ENCODE data around the gene THY1. TPM values are rescaled to one million over a fixed set of nuclear protein-coding genes. Genes with fewer than 3 reads are reported as not detected.
A peak's percentile ranks its signal among the peaks of the same experiment; 100 is the strongest.

The THY1 gene
- total RNA-seq, 1 donor from 2014 or later = 33.4 TPM

DNA sequence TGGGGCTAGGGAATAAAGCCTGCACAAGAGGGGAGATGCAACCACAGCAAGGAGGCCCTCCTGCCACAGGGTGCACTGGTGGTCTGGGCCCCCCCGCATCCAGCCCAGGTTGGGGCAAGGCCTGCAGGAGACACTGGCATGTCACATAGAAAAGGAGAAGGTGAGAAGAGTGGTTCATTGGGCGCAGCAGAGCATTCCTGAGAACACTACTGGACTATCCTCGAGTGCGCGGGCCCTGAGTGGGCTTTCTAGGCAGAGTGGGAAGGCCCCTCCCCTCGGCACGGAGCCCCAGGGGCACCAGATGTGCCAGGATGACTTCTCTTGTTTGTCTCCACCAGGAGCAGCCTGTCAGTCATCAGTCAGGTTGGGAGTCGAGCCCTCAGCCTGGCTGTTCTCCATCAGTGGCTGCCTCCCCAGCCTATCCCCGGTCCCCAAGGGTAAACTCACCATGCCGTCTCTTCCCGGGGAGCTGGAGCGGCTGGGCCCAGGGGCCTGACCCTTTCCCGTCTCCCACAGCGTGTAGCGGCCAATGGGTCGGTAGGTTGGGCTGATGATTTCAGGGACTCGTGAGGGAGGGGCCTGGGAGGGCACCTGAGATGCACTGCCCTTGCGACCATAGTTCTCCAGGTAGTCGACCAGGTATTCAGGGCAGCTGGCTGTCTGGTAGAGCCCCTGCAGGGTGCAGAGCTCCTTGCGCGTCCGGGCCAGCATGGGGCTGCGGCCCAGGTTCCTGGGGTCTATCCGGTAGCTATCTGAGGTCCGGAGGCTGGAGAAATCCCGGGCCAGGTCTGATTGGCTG, 50.5 kb downstream of the THY1 start:
- peak; percentile 84 for DNase-seq (ENCODE audit: low spot score)

- DNase-seq (ENCODE audit: low spot score) = no peak
Observed at GRCh38 chr11:119371778-119372182, 51.2 kb downstream of the THY1 start.

GRCh38 chr11:119371067-119371601, 51.8 kb downstream of the THY1 start:
- DNase-seq (ENCODE audit: low spot score) = peak; percentile 62

DNA sequence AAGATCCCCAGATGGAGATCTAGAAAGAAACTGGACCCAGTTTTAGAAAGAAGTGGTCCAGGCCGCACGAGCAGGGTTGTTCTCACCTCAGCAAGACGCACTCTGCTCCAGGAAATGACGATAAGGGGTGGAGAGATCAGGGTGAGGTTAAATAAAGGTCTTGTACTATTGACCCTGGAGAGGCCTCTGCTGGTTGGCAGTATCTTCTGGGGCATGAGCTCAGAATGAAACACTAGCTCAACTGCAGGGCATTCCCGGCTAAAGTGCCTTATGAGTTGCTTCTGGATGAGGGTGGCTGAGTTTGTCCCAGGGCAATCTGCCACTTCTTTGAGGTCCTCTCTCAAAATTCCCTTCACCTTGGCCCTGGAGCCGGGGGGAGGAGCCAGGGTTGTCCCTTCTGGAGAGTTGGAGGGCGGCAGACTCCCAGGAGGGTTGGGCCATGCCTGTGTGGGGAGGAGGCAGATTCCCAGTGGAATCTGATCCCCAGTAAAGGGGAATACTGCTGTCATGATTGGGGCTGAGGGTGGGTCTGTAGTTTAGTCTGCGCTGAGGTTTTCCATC, 52.4 kb downstream of the THY1 start:
- peak; percentile 86 for DNase-seq (ENCODE audit: low spot score)

GRCh38 chr11:119369132-119369925, 53.6 kb downstream of the THY1 start:
- peak; percentile 55 for DNase-seq (ENCODE audit: low spot score)

DNA sequence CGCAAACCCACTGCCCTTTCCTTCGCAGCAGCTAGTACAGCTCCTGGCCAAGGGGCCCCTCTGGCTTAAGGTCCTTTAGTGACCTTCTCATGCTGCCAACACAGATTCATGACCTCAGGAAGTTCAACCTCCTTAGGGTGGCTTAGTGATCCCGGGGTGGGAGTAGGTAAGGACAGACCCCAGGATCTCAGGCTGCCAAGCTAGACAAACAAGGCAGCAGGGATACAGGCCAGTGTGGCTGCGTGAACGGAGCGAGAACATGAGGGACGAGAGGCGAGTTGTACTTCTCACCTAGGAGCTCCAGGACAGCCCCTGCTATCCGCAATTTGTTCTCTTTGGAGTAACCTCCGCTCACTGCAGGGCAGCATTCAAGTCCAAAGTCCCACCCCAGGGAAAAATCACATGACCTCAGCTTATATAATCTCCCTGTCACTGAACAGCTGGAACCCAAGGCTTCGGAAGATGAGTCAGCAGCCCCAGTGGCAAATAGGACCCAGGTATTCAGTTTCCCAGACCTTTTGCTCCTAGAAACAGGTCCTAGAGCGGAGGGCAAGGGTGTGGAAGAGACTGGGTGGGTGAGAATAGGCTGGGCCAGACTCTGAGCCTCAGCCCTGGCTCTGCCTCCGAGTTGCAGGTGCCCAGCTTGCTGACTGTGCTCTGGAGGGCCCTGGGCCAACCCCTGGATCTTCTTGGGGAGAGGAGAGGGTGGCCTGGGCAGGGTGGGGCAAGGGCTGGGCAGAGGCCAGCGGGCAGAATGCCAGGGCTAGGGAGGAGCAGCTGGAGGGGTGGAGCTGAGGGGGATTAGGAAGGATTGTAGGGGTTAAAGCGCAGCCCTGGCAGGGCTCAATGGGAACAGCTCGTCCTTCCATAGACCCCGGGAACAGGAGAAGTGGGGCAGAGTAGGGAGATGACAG, 54.6 kb downstream of the THY1 start:
- DNase-seq (ENCODE audit: low spot score) = no peak

DNA sequence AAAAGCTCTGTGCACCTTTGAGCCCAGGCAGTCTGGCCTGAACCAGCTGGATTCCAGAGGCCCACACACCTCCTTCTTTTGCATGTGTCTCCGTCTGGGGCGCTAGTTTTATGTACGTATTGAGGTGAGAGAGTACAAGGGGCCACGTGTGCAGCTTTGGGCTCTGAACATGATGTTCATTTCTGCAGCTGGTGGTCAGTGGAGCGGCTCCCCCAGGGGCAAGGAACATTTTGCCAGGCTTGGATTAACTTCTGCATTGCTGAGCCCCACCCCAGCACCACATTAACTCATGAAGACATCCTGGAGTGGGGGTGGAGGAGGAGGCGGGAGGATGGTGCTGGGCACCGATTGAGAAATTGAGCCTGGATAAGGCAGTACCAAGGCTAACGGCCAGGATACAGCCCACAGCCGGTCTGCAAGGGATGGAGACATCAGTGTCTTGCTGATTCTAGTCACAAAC, 55.3 kb downstream of the THY1 start:
- no peak for DNase-seq (ENCODE audit: low spot score)

Other genes starting within 250 kb of the THY1 start
- gene NHERF4, start 237.7 kb downstream of the THY1 start, total RNA-seq = not detected
- gene CBL, start 216.8 kb downstream of the THY1 start, total RNA-seq = 30.4 TPM
- 550 TPM for gene MCAM, start 106.0 kb downstream of the THY1 start, total RNA-seq
- gene RNF26, start 88.6 kb downstream of the THY1 start, total RNA-seq = 20.6 TPM
- gene C1QTNF5, start 82.3 kb downstream of the THY1 start, total RNA-seq = 52.9 TPM
- not detected for gene MFRP, start 76.5 kb downstream of the THY1 start, total RNA-seq
- 4.2 TPM for gene USP2, start 41.5 kb downstream of the THY1 start, total RNA-seq

All from mesenteric fat pad (tissue), 1 donor.